GM19324 (cell line): ENCODE measurements around the gene CYP2A13.
"Not testable (repeated sequence)": the region's sequence is repeated elsewhere in the genome, so short reads cannot be mapped to it uniquely, and the experiment has no call there.

ENCODE experiments used
- ATAC-seq: cut with Tn5 transposase; IDR thresholded peaks from one replicate; pipeline ENCODE4 v1.9.1; 2021; ENCODE audit warnings: mild to moderate bottlenecking, moderate library complexity; ENCODE audit not compliant: unreplicated experiment, low FRiP score

CYP2A13 gene, protein sequence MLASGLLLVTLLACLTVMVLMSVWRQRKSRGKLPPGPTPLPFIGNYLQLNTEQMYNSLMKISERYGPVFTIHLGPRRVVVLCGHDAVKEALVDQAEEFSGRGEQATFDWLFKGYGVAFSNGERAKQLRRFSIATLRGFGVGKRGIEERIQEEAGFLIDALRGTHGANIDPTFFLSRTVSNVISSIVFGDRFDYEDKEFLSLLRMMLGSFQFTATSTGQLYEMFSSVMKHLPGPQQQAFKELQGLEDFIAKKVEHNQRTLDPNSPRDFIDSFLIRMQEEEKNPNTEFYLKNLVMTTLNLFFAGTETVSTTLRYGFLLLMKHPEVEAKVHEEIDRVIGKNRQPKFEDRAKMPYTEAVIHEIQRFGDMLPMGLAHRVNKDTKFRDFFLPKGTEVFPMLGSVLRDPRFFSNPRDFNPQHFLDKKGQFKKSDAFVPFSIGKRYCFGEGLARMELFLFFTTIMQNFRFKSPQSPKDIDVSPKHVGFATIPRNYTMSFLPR

DNA sequence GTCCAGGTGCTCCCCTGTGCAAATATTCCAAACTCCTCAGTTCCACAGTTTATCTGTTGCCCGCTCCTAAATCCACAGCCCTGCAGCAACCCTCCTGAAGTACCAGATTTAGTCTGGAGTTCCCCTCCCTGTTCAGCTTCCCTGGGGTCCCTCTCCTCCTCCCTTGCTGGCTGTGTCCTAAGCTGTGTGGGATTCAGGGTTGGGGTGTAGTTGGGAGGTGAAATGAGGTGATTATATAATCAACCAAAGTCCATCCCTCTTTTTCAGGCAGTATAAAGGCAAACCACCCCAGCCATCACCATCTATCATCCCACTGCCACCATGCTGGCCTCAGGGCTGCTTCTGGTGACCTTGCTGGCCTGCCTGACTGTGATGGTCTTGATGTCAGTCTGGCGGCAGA lies at the start of gene CYP2A13:
Gene CYP2A13, plus strand, starts transcription at position 301 of the 400 bp plus-strand sequence. Its CDS starts 21 bp downstream, at position 322.
- no peak for ATAC-seq

DNA sequence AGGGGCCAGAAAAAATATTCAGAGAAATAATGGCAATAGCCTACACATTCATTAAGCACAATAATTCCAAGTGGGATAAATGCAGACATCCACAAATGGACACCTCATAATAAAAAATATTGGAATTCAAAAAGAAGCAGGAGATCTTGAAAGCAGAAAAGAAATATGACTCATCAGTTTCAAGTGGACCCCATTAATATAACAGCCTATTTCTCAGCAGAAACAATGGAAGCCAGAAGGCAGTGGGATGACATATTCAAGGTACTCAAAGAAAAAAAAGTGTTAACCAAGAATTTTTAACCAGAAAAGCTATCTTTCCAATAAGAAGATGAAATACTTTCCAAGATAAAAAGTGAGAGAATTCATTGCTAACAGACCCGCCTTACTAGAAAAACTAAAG lies 48.4 kb upstream of the CYP2A13 start:
- no peak for ATAC-seq

DNA sequence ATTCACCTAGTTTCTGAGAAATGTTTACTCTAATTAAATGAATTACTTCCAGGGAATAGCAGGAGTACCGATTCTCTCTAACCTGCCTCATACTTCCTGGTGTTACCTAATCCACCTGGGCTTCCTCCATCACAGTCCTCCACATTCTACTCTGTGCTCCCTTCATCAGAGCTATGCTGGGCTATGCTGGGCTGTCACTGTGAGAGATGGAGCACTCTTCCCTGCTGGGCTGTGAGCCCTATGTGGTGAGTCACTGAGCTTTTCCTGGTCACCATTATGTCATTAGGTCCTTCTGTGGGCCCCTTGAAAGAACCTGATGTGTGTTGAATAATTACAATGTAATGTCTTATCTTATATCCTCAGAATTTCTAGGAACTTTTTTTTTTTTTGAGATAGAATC lies 43.2 kb upstream of the CYP2A13 start:
- ATAC-seq: not testable (repeated sequence)

DNA sequence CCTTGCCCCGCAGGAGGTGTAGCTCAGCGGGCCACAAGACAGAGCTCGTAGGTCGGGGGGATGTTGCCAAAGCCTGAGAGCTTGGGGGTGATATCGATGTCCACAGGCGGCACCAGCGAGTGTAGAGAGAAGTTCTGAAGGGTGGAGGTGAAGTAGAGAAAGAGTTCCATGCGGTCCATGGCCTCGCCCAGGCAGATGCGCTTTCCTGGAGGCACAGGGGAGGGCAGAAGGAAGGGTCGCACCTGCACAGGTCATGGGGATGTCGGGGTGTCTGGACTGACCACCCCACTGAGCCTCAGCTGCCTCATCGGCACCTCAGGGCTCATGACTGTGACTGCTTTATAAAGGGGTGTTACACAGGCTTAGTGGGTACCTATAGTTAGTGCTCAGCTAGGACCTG lies 37.8 kb upstream of the CYP2A13 start:
- no peak for ATAC-seq

DNA sequence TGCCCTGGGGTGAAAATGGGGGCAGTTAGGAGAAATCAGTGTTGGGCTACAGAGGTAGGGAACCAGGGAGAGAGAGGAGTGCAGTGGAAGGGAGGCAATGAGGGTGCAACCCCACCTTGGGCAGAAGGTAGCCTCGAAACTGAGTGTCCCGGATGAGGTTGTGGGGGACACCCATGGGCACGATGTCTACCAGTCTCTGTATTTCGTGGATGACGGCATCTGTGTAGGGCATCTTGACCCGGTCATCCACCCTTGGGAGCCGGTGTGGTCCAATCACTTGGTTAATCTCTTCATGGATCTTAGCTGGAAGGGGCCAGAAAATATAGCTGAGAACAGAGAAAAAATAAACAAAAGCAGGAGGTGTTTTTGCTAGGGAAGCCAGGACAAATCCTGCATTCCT lies 36.1 kb upstream of the CYP2A13 start:
- not testable (repeated sequence) for ATAC-seq

DNA sequence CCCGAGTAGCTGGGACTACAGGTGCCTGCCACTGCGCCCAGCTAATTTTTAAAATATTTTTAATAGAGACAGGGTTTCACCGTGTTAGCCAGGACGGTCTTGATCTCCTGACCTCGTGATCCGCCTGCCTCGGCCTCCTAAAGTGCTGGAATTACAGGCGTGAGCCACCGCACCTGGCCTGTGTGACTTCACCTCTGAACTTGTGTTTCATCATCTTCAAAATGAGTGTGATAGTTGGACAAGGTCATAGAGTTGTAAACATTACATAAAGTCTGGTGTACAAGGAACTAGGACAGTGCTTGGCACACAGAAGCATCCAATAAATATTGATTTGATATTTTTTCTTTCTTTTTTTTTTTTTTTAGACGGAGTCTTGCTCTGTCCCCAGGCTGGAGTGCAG lies 34.9 kb upstream of the CYP2A13 start:
- not testable (repeated sequence) for ATAC-seq

DNA sequence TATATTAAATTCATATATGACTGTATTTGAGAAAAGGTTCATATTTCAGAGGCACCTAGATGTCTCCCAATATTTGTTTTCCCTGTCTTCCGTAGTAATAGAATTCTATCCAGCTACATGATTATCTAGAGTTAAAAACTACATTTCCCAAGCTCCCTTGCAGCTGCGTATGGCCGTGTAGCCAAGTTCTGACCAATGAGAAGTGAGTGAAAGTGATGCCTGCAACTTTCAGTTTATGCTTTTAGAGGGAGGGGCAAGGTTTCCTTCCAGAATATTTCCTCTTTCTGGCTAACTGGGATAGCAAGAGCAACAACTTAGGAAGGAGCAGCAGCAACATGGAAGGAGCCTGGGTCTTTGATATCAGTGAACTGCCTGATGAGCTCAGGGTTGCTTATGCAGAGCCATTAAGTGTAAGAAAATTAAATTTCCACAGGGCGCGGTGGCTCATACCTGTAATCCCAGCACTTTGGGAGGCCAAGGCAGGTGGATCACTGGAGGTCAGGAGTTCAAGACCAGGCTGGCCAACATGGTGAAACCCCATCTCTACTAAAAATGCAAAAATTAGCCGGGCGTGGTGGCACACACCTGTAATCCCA lies 23.2 kb upstream of the CYP2A13 start:
- ATAC-seq: no peak

DNA sequence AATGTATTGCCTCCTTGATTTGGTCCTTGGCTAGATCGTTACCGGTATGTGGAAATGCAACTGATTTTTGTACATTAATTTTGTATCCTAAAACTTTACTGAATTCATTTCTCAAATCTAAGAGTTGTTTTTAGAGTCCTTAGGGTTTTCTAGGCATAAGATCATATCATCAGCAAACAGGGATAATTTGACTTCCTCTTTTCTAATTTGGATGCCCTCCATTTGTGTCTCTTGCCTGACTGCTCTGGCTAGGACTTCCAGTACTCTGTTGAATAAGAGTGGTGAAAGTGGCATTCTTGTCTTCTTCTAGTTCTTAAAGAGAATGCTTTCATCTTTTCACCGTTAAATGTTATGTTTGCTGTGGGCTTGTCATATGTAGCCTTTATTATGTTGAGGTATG lies 12.0 kb upstream of the CYP2A13 start:
- ATAC-seq: no peak

DNA sequence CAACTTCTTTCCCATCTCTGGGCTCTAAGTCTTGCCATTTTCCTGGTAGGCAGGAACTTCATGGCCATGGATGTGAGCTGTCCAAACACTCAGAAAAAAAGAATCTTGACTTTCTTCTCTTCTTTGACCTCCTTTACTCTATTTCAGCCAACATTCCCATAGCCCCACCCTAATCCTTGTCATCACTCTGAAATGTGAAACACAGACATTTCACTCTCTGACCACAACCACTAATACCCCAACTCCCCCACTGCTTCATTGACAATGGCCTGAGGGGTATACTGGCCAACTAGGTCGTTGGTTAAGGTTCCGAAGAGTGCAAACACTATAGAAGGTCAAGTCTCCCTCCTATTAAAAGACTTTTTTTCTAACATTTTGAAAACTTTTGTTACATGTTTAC lies 4.7 kb upstream of the CYP2A13 start:
- no peak for ATAC-seq

DNA sequence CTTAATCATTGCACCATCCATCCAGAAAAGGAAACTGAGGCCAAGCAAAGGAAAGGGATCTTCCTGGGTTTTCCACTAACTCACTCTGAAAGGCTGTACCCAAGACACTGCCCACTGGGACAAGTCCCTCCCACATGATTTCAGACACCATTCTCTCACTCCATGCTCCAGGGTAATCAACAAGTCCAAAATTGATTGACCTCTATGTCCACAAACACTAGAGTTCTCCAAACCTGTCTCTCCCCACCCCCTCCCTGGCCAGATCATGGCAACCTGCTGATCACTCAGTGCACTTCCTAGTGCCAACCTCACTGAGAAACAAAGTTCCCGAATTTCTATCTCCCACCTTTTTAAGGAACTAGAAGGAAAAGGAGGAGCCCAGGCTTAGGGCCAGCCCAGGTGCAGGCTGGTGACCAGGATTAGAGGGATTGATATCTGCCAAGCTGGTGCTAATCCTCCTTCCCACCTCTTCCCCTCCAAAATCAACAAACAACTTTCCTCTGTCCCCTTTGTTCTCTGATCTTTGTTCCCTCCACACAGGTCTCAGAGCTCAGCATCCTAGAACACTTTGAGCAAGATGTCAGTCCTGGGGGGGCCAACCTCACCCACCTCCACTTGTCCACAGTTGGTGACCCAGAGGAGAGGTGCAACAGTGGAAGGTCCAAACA lies 2.4 kb upstream of the CYP2A13 start:
- no peak for ATAC-seq

DNA sequence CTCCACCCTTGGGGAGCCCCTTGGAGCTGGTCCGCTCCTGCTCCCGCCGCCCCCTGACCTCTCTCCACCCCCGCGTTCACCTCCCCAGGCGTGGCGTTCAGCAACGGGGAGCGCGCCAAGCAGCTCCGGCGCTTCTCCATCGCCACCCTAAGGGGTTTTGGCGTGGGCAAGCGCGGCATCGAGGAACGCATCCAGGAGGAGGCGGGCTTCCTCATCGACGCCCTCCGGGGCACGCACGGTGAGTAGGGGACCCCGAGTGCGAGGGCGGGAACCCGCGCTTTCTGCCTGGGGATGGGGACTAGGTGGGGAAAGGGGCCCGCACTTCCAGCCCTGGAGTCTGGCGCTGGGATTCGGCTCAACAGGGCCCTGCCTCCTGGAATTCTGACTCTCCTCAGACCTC lies 1.7 kb downstream of the CYP2A13 start:
- no peak for ATAC-seq

DNA sequence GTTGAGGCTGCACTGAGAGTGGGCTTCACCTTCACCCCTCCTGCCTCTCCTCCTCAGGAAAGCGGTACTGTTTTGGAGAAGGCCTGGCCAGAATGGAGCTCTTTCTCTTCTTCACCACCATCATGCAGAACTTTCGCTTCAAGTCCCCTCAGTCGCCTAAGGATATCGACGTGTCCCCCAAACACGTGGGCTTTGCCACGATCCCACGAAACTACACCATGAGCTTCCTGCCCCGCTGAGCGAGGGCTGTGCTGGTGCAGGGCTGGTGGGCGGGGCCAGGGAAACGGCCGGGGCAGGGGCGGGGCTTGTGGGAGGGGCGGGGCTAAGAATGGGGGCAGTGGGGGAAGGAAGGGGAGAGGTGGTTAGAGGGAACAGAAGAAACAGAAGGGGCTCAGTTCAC lies 7.5 kb downstream of the CYP2A13 start:
- no peak for ATAC-seq

DNA sequence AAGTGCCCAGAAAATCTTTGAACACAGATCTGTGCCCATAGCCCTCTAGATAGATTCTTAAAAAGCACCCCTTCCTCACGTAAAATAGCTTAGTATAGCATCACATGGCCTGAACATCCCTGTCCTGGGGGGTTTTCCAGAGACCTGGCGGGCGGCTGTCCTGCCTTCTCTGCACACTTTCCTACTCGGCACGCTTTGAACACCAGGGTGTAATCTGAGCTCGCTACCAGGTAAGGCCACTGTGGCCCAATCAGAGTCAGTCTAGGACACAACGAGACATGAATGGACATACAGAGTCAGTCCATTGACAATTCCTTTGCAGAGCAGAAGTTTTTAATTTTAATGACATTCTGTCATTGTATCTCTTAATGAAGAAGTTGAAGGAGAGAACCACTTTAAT lies 8.1 kb downstream of the CYP2A13 start:
- ATAC-seq: no peak

DNA sequence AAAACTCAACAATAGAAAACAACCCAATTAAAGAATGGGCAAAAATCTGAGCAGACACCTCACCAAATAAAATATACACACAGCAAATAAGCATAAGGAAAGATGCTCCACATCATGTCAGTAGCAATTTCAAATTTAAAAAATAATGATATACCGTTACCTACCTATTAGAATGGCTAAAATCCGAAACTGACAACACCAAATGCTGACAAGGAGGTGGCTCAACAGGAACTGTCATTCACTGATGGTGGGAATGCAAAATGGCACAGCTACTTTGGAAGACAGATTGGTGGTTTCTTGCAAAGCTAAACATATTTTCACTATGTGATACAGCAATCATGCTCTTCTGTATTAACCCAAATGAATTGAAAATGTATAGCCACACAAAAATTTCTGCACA lies 9.1 kb downstream of the CYP2A13 start:
- ATAC-seq: no peak

DNA sequence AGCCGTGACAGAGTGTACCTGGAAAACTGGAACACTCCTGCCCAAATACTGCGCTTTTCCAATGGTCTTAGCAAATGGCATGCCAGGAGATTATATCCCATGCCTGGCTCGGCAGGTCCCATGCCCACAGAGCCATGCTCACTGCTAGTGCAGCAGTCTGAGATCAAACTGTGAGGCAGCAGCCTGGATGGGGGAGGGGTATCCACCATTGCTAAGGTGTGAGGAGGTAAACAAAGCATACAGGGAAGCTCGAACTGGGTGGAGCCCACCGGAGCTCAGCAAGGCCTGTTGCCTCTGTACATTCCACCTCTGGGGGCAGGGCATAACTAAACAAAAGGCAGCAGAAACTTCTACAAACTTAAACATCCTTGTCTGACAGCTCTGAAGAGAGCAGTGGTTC lies 10.5 kb downstream of the CYP2A13 start:
- ATAC-seq: no peak

DNA sequence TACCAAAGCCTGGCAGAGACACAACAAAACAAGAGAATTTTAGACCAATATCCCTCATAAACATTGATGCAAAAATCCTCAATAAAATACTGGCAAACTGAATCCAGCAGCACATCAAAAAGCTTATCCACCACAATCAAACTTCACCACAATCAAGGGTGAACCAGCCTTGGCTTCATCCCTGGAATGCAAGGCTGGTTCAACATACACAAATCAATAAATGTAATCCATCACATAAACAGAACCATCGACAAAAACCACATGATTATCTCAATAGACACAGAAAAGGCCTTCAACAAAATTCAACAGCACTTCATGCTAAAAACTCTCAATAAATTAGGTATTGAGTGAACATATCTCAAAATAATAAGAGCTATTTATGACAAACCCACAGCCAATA lies 14.0 kb downstream of the CYP2A13 start:
- not testable (repeated sequence) for ATAC-seq

DNA sequence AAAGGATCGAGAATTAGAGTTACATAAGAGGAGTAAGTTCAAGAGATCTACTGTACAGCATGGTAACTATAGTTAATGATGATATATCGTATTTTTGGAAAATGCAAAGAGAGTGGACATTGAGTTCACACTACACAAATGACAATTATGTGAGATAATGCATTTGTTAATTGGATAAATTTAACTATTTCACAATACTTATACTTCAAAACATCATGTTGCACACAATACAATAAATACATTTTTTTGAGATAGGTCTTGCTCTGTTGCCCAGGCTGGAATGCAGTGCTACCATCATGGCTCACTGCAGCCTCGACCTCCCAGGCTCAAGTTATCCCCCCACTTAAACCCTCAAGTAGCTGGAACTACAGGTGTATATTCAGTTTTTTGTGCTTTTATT lies 17.9 kb downstream of the CYP2A13 start:
- ATAC-seq: no peak

DNA sequence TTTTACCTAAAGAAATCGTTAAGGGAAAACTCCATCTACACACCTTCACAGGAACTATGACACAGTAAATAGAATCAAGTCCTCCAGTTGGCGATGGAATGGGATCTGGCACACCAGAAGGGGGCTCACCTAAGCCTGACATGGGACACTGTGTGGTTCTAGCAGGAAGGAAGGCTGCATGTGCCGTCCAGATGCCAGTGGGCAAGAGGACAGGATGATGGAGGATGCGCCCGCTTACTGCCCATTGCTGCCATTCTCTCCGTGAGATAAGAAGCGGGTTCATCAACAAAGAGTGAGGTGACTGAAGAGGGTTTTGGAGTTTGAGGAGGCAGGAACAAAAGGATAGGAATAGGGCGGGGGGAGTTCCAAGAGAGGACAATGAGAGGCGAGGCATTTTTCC lies 23.0 kb downstream of the CYP2A13 start:
- ATAC-seq: no peak

DNA sequence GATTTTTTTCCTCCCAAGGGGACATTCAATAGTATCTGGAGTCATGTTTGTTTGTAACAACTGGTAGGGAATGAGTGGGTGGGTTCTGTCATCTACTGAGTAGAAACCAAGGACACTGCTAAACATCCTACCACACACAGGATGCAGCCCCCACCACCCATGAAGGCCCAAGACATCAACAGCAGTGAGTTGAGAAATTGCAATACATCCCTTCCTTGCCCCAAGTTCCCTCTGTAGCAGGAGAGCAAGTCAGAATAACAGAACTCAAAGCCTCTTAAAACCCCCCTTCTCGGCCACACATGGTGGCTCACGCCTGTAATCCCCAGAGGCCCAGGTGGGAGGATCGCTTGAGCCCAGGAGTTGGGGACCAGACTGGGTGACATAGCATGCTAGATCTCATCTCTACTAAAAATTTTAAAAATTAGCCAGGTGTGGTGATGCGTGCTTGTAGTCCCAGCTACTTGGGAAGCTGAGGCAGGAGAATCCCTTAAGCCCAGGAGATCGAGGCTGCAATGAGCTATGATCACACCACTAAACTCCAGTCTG lies 23.6 kb downstream of the CYP2A13 start:
- ATAC-seq: no peak

DNA sequence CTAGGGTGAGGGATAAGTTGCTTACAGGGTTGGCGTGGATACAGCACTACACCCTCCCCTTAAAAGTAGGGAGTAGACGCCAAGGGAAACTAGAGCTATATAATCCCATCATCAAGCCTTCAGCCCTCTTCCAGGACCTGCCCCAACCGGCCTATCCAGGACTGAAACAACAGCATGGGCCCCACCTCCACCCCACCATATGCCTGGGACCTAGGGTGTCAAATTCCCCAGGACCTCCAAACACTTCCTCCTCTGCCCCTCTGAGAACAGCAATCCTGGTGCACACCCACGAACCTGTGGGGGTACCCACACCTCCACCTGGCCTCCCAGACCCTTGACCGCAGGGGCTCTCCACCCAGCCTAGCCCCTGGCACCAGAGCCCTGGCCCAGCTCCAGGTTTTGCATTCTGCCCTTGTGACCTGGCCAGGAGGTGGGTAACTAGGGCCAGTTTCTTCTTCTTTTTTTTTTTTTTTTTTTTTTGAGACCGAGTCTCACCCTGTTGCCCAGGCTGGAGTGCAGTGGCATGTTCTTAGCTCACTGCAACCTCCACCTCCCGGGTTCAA lies 24.6 kb downstream of the CYP2A13 start:
- ATAC-seq: no peak

DNA sequence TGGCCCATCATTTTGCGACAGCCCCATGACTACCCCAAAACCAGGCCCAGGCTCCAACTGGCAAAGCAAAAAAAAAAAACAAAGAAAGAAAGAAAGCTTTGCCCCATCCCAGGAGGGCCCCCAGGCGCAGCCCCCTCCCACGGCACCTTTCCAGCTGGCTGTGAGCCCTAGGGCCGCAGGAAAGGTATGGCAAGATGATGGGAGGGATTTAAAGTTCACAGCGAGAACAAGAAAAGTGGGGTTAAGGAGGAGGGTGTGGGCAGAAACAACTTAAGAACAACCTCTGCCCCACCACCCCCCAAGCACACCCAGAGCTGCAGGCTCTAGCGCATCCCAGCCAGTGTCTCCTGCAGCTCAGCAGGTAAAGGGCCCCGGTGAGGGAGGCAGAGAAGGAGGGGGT lies 25.9 kb downstream of the CYP2A13 start, which contains the start of gene CYP2F1:
Gene CYP2F1, plus strand, starts transcription at position 301 of the 400 bp plus-strand sequence. CDS start 1,757 bp downstream, outside the sequence.
- ATAC-seq: no peak
